BJ (cell line): ENCODE results near the gene HIP1. TPM values are rescaled to one million over a fixed set of nuclear protein-coding genes. Genes with fewer than 3 reads are reported as not detected.
"Not testable (repeated sequence)": the region's sequence is repeated elsewhere in the genome, so short reads cannot be mapped to it uniquely, and the experiment has no call there.

ENCODE experiments used
- CTCF ChIA-PET: fragments of 350-600 bp; formaldehyde crosslinking; extraction: SDS; loops from one replicate; lab custom pipeline; 2021; ENCODE audit warnings: antibody characterized with exemption, inconsistent platforms; lab: Yijun Ruan, JAX
- POLR2A ChIA-PET: fragments of 300-600 bp; sonication (Branson Sonifier 250); formaldehyde crosslinking; extraction: SDS; loops from one replicate; lab custom pipeline; 2021; ENCODE audit warnings: antibody characterized with exemption; lab: Charles Lee
- DNase-seq: peaks from one replicate; pipeline ENCODE4 v3.0.0-alpha.2; 2011; ENCODE audit warnings: low read depth
- H3K27me3 ChIP-seq: 2 replicates; pipeline ENCODE4 v1.6.0; 2011; ENCODE audit warnings: low read length; ENCODE audit not compliant: control insufficient read depth, insufficient read depth
- H3K36me3 ChIP-seq: 2 replicates; pipeline ENCODE4 v1.5.1; 2011; ENCODE audit warnings: low read length; ENCODE audit not compliant: control insufficient read depth, insufficient read depth
- H3K4me3 ChIP-seq: 2 replicates; pipeline ENCODE4 v1.5.1; 2011; ENCODE audit warnings: low read depth, mild to moderate bottlenecking, control low read depth, low read length
- CTCF ChIP-seq: IDR thresholded peaks from 2 replicates; pipeline ENCODE4 v1.5.1; 2011; ENCODE audit warnings: low read depth, mild to moderate bottlenecking, control low read depth, inconsistent platforms, low read length, moderate library complexity; ENCODE audit not compliant: insufficient read depth
- polyA plus RNA-seq: library from polyadenylated mRNA; depleted of rRNA; stranded (reverse); fragments of >200 nt; gene quantifications from 2 replicates; pipeline ENCODE4 v1.2.3, GENCODE V29; 2011

HIP1 gene
- polyA plus RNA-seq, 1 experiment: 7.5 TPM

- CTCF ChIA-PET: no interaction called here
- H3K4me3 ChIP-seq: no peak overlapping the region
- H3K27me3 ChIP-seq: no peaks in the 10 kb centered on the region
- no peak for TF ChIP-seq CTCF
- no peaks in the 10 kb centered on the region for H3K36me3 ChIP-seq
- POLR2A ChIA-PET: no interaction called here
- no peak for DNase-seq
These were observed 127.1 kb downstream of the HIP1 start for GRCh38 chr7:75611557-75612178.

GRCh38 chr7:75609416-75609815 is 129.3 kb downstream of the HIP1 start:
- H3K4me3 ChIP-seq, H3K27me3 ChIP-seq, POLR2A ChIA-PET, DNase-seq, H3K36me3 ChIP-seq: not testable (repeated sequence)
- CTCF ChIA-PET: interaction anchor here (1.4 kb wide), 1 partner anchor 11 kb away, joined by 5 read pairs; no protein-coding TSS in a partner anchor

GRCh38 chr7:75608451-75609122 is 130.2 kb downstream of the HIP1 start:
- Histone ChIP-seq H3K36me3 (no peaks in the 10 kb centered on the region), H3K4me3 (no peak overlapping the region), H3K27me3 (no peaks in the 10 kb centered on the region)
- ChIA-PET CTCF (interaction anchor here (1.4 kb wide), 1 partner anchor 11 kb away, joined by 5 read pairs; no protein-coding TSS in a partner anchor), POLR2A (no interaction called here)
- TF ChIP-seq CTCF: no peak
- no peak for DNase-seq

GRCh38 chr7:75604408-75604807 is 134.3 kb downstream of the HIP1 start:
- TF ChIP-seq CTCF: no peak
- H3K27me3 ChIP-seq: no peaks in the 10 kb centered on the region
- ChIA-PET POLR2A (no interaction called here), CTCF (no interaction called here)
- no peaks in the 10 kb centered on the region for H3K36me3 ChIP-seq
- H3K4me3 ChIP-seq: no peak overlapping the region
- no peak for DNase-seq

- POLR2A ChIA-PET, CTCF ChIA-PET, H3K36me3 ChIP-seq, H3K4me3 ChIP-seq, DNase-seq, H3K27me3 ChIP-seq: not testable (repeated sequence)
These were observed 135.9 kb downstream of the HIP1 start for GRCh38 chr7:75602831-75603230.

GRCh38 chr7:75601539-75601938 is 137.2 kb downstream of the HIP1 start:
- no peak for TF ChIP-seq CTCF
- POLR2A ChIA-PET: interaction anchor here (0.6 kb wide), 1 partner anchor 14 kb away, joined by 12 read pairs; no protein-coding TSS in a partner anchor

GRCh38 chr7:75600748-75601147 is 138.0 kb downstream of the HIP1 start:
- CTCF ChIA-PET, H3K4me3 ChIP-seq, H3K36me3 ChIP-seq, H3K27me3 ChIP-seq, DNase-seq, POLR2A ChIA-PET: not testable (repeated sequence)

More at GRCh38 chr7:75601539-75601938, 137.2 kb downstream of the HIP1 start:
- DNase-seq: no peak
- Histone ChIP-seq H3K27me3 (no peaks in the 10 kb centered on the region), H3K4me3 (no peak overlapping the region), H3K36me3 (no peaks in the 10 kb centered on the region)
- CTCF ChIA-PET: no interaction called here
